GM19035 (cell line): ENCODE data around the gene TRH.
"Not testable (repeated sequence)": the region's sequence is repeated elsewhere in the genome, so short reads cannot be mapped to it uniquely, and the experiment has no call there.

Source experiments
- ATAC-seq: cut with Tn5 transposase; IDR thresholded peaks from one replicate; pipeline ENCODE4 v1.9.1; 2021; ENCODE audit not compliant: unreplicated experiment

Gene TRH

GRCh38 chr3:129962600-129962999 is 11.9 kb upstream of the TRH start:
- no peak for ATAC-seq

GRCh38 chr3:129965937-129966336 is 8.6 kb upstream of the TRH start:
- no peak for ATAC-seq

GRCh38 chr3:129966876-129967275 is 7.6 kb upstream of the TRH start:
- no peak for ATAC-seq

- no peak for ATAC-seq
These were observed 6.8 kb upstream of the TRH start for GRCh38 chr3:129967761-129968160.

- ATAC-seq = no peak
These were observed 3.0 kb upstream of the TRH start for GRCh38 chr3:129971351-129972052.

GRCh38 chr3:129972301-129972700 is 2.2 kb upstream of the TRH start:
- ATAC-seq = no peak

GRCh38 chr3:129973853-129974563 is 512 bp upstream of the TRH start:
- no peak for ATAC-seq

- no peak for ATAC-seq
These were observed 549 bp downstream of the TRH start for GRCh38 chr3:129974833-129975704.

GRCh38 chr3:129975705-129976048 is 1.2 kb downstream of the TRH start:
- ATAC-seq = no peak

GRCh38 chr3:129976286-129976685 is 1.8 kb downstream of the TRH start:
- ATAC-seq = no peak

- ATAC-seq = no peak
These were observed 3.6 kb downstream of the TRH start for GRCh38 chr3:129978123-129978522.

- no peak for ATAC-seq
These were observed 5.4 kb downstream of the TRH start for GRCh38 chr3:129979905-129980304.

- no peak for ATAC-seq
These were observed 9.0 kb downstream of the TRH start for GRCh38 chr3:129983561-129983960.

- ATAC-seq = no peak
These were observed 9.6 kb downstream of the TRH start for GRCh38 chr3:129984125-129984524.

GRCh38 chr3:129985113-129985512 is 10.6 kb downstream of the TRH start:
- no peak for ATAC-seq

GRCh38 chr3:129988429-129988828 is 13.9 kb downstream of the TRH start:
- no peak for ATAC-seq

- ATAC-seq = no peak
These were observed 14.9 kb downstream of the TRH start for GRCh38 chr3:129989414-129989813.

GRCh38 chr3:129992781-129993180 is 18.3 kb downstream of the TRH start:
- ATAC-seq = no peak

- ATAC-seq = no peak
These were observed 20.5 kb downstream of the TRH start for GRCh38 chr3:129994883-129995559.

GRCh38 chr3:129996073-129996472 is 21.6 kb downstream of the TRH start:
- no peak for ATAC-seq

GRCh38 chr3:129999176-129999575 is 24.7 kb downstream of the TRH start:
- not testable (repeated sequence) for ATAC-seq
